Activated naive CD4-positive, alpha-beta T cell treated with anti-CD3 and anti-CD28 coated beads, Interleukin-2, amount 50 U/mL, for 24 hours (primary cell): ENCODE data around the gene RBPMS2.
"Not testable (repeated sequence)": the region's sequence is repeated elsewhere in the genome, so short reads cannot be mapped to it uniquely, and the experiment has no call there.

ENCODE experiments used
- H3K27ac Mint-ChIP-seq: one replicate; pipeline ENCODE4 v1.8.0; 2021; ENCODE audit warnings: mild to moderate bottlenecking, mixed read lengths
- H3K27me3 Mint-ChIP-seq: one replicate; pipeline ENCODE4 v1.8.0; 2021; ENCODE audit warnings: mixed read lengths
- H3K36me3 Mint-ChIP-seq: one replicate; pipeline ENCODE4 v1.8.0; 2021; ENCODE audit warnings: mixed read lengths
- H3K4me1 Mint-ChIP-seq: one replicate; pipeline ENCODE4 v1.8.0; 2021; ENCODE audit warnings: mixed read lengths
- H3K4me3 Mint-ChIP-seq: one replicate; pipeline ENCODE4 v1.8.0; 2021; ENCODE audit warnings: mild to moderate bottlenecking, mixed read lengths
- H3K9me3 Mint-ChIP-seq: one replicate; pipeline ENCODE4 v1.8.0; 2021; ENCODE audit warnings: mixed read lengths

Gene RBPMS2

DNA sequence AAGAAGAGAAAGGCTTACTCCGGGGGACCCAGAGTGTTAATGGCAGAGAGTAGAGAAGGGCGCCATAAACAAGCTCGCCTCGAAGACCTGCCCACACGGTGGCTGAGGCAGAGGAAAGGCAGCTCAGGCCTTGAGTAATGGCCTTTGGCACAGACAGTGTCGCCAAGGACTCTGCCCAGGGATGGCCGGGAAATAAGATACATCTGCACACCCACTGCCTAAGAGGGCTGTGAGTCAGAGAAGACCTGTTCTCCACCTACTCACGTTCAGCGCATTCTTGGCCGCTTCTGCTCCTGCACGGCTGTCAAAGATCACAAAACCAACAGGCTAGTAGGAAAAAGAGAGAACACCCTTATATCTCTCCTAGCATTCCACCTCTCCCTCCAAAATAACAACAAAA, 26.2 kb downstream of the RBPMS2 start:
- H3K4me1 Mint-ChIP-seq = no peaks in the 10 kb centered on the region
- no peaks in the 10 kb centered on the region for H3K36me3 Mint-ChIP-seq
- no peak overlapping the region for H3K27ac Mint-ChIP-seq
- no peak overlapping the region for H3K4me3 Mint-ChIP-seq
- no peaks in the 10 kb centered on the region for H3K9me3 Mint-ChIP-seq
- no peaks in the 10 kb centered on the region for H3K27me3 Mint-ChIP-seq

DNA sequence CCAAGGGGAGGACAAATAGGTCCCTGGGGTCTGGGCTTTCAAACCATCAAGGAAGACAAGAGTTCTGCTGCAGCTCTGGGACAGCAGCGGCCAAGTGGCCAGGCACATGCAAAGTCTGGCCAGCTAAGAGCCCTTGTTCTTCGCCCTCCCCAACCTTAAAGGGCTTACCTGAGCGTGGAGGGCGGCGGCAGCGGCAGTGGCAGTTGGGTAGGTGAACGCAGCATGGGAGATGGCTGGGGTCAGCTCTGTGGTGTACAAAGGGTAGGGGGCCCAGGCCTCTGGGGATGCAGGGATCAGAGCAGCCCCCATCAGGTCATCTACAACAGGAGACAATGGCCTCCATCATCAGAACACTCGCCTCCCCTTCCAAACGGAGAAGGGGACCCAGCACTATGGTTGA, 27.1 kb downstream of the RBPMS2 start:
- Mint-ChIP-seq H3K9me3 (no peaks in the 10 kb centered on the region), H3K4me3 (no peak overlapping the region), H3K4me1 (no peaks in the 10 kb centered on the region), H3K36me3 (no peaks in the 10 kb centered on the region), H3K27me3 (no peaks in the 10 kb centered on the region), H3K27ac (no peak overlapping the region)

DNA sequence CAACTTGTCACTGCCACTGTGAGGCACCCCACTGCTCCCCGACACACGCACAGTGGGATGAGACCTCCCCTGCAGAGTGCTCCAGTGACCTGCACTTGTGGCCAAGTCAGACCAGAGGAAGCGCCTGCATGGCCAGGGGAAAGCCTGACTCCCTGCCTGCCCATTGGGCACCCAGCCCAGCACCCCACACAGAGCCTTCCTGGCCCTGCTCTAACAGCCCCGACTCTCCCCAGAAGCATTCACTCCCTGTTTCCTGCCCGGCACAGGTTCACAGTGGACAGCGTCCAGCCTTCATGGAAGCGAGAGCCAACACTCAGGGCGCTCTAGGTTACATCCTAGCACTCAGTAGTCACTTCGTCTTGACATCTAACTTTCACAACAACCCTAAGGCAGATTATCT, 27.8 kb downstream of the RBPMS2 start:
- no peaks in the 10 kb centered on the region for H3K4me1 Mint-ChIP-seq
- no peak overlapping the region for H3K4me3 Mint-ChIP-seq
- no peak overlapping the region for H3K27ac Mint-ChIP-seq
- no peaks in the 10 kb centered on the region for H3K27me3 Mint-ChIP-seq
- H3K9me3 Mint-ChIP-seq = no peaks in the 10 kb centered on the region
- no peaks in the 10 kb centered on the region for H3K36me3 Mint-ChIP-seq

DNA sequence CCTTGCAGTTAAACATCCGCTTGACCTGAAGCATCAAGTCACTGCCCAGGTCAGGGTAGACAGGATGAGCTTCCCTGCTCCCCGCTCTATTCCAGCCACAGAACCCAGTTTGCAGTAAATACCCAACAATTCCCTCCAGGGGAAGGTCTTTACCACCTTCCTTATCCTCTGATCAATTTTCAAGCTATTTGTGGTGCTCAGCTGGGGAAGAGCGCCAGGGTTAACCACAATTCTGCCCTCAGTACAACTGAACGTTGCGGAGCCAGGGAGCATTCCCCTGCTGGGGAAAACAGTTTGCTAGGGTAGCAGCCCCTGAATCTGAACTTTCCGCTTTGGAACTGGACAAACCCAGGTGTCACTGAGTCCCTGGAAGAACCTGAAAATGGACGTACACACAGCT, 28.5 kb downstream of the RBPMS2 start:
- Mint-ChIP-seq H3K27me3 (no peaks in the 10 kb centered on the region), H3K9me3 (no peaks in the 10 kb centered on the region), H3K27ac (no peak overlapping the region)

DNA sequence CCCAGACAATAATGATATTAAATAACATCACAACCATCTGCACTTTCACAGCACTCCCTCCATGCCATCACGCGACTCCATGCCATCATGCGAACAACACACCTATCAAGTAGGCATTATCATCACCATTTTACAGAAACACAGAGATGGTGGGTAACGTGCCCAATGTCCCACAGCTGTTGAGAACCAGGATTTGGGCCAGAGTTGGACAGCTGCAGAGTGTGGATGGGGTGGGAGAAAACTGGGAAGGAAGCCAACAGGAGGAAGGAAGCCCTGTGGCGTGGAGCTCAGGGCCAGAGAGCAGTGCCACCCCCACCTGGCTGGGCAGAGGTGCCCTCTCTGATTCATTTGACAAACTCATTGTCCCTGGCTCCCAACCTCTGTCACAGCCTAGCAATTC, 29.0 kb downstream of the RBPMS2 start:
- Mint-ChIP-seq H3K36me3 (no peaks in the 10 kb centered on the region), H3K27me3 (no peaks in the 10 kb centered on the region), H3K9me3 (no peaks in the 10 kb centered on the region), H3K4me3 (no peak overlapping the region), H3K27ac (no peak overlapping the region), H3K4me1 (no peaks in the 10 kb centered on the region)

More for the DNA sequence above, 28.5 kb downstream of the RBPMS2 start:
- Mint-ChIP-seq H3K4me3 (no peak overlapping the region), H3K36me3 (no peaks in the 10 kb centered on the region), H3K4me1 (no peaks in the 10 kb centered on the region)

DNA sequence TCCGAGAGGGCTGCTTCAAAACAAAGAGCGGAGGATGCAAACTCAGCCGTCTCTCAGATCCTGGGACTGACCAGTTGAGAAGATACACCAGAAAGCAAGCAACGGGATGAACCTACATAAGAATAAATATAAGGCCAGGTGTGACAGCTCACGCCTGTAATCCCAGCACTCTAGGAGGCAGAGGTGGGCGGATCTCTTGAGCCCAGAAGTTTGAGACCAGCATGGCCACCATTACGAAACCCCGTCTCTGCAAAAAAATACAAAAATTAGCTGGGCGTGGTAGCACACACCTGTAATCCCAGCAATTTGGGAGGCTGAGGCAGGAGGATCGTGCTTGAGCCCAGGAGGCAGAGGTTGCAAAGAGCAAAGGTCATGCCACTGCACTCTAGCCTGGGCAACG, 31.7 kb downstream of the RBPMS2 start:
- H3K9me3 Mint-ChIP-seq = no peaks in the 10 kb centered on the region
- no peaks in the 10 kb centered on the region for H3K36me3 Mint-ChIP-seq
- H3K4me3 Mint-ChIP-seq = no peak overlapping the region
- no peaks in the 10 kb centered on the region for H3K4me1 Mint-ChIP-seq
- no peaks in the 10 kb centered on the region for H3K27me3 Mint-ChIP-seq
- H3K27ac Mint-ChIP-seq = no peak overlapping the region

DNA sequence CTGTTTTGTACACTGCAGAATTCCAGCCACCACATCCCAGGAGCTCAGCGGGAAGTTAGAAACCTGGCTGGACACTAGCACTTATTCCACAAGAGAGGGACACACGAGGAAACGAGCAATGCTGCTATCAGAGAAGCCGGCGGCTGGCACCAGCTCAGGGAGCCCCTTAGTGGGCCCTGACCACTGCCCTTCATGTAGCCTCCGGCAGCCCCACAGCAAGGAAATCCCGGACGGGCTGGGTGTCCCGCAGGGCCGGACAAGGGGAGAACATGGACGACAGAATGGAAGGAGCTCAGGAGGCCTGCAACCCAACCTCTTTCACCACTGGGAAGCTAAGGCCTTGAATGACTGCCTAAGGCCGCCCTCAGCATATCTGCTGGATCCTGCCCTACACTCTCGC, 32.5 kb downstream of the RBPMS2 start:
- Mint-ChIP-seq H3K4me1 (no peaks in the 10 kb centered on the region), H3K4me3 (no peak overlapping the region), H3K27ac (no peak overlapping the region), H3K27me3 (no peaks in the 10 kb centered on the region), H3K36me3 (no peaks in the 10 kb centered on the region), H3K9me3 (no peaks in the 10 kb centered on the region)

DNA sequence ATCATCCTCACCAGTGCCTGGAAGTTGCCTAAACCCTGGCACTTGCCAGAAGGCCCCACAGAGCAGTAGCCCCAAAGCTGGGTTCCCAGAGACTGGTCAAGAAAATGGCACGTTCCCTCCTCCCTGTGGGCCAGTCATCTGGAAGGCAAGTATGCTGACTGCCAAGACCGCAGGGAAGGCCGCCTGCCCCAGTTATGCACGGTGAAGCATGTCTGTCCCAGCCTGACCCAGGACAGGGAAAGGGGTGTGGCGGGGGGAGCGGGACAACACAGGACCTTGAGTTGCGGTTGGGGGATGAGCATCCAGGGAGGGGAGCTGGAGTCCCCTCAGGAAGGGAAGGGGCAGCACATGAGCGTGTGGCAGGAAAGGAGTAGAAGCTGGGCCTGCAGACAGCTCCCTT, 33.0 kb downstream of the RBPMS2 start:
- Mint-ChIP-seq H3K27me3 (no peaks in the 10 kb centered on the region), H3K27ac (no peak overlapping the region), H3K4me1 (no peaks in the 10 kb centered on the region), H3K36me3 (no peaks in the 10 kb centered on the region), H3K9me3 (no peaks in the 10 kb centered on the region), H3K4me3 (no peak overlapping the region)

DNA sequence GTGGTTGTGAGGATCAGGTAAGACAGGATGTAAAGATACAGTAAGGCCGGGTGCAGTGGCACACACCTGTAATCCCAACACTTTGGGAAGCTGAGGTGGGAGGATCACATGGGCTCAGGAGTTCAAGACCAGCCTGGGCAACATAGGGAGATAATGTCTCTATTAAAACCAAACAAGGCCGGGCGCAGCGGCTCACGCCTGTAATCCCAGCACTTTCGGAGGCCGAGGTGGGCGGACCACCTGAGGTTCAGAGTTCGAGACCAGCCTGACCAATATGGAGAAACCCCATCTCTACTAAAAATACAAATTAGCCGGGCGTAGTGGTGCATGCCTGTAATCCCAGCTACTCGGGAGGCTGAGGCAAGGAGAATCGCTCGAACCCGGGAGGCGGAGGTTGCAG, 33.7 kb downstream of the RBPMS2 start:
- not testable (repeated sequence) for H3K9me3 Mint-ChIP-seq, H3K4me3 Mint-ChIP-seq, H3K27ac Mint-ChIP-seq, H3K27me3 Mint-ChIP-seq, H3K4me1 Mint-ChIP-seq, H3K36me3 Mint-ChIP-seq

DNA sequence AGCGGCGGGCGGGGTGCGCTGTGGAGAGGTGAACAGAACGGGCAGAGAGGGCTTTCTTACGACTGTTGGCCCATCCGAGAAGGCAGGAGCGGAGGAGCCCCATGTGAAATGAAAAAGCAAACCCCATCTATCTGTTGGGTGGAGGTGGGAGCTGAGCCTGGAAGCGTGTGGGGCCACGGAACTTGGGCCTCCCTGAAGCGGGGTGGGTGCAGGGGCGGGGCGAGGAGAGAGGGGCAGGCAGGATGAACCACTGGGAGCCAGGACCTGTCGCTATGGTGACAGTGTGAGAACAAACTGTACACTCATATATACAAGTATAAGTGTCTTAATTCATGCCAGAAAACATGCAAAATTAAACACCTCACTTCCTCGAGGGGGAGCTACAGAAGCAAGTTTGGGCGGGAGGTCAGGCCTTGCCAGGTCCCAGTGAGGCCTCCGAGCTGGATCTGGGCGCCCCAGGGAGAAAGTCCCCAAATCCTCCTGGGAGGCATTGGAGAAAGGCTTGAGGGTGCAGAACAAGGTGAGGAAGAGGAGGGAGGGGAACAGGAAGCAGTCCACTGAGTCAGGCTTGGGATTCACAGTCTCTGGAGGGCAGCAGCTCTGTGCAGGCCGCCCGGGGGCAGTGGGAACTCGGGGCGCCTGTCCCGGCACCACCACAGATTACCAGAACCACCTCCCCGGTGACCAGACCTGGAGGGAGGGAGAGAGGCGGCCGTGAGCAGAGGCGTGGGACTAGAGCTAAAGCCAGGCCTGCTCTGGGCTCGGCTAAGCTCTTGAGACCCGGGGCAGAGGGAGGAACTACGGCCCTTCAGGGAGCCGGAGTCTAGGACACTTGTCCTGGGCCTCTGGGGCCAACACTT, 34.8 kb downstream of the RBPMS2 start:
- H3K9me3 Mint-ChIP-seq = no peaks in the 10 kb centered on the region
- H3K4me3 Mint-ChIP-seq = no peak overlapping the region
- H3K27ac Mint-ChIP-seq = no peak overlapping the region

DNA sequence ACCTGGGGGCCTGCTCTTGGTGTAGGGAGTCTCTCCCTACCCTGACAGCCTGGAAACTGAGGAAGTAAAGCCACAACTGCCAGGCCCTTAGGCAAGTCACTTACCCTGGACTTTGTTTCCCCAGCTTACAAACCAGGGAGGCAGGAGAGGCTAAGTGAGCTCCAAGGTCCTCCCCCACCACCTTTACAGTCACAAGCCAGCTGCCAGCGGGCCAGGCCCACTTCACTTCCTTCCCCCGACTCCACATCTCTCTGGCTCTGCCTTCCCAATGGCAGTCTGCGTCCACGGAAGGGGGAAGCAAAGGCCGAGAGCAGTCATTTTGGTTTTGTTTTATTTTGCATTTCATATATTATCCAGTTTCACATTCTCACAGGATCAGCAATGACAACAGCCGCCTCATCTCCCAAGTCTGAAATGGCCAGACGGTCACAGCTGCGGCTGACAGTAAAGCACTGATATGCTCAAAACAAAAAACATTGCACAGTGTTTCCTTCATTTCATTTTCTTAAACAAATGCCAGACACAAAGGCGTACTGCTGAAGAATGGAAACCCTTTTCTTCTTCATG, 35.7 kb downstream of the RBPMS2 start:
- Mint-ChIP-seq H3K27me3 (no peaks in the 10 kb centered on the region), H3K36me3 (no peaks in the 10 kb centered on the region), H3K9me3 (no peaks in the 10 kb centered on the region), H3K4me1 (no peaks in the 10 kb centered on the region), H3K4me3 (no peak overlapping the region), H3K27ac (no peak overlapping the region)

More for the DNA sequence above, 34.8 kb downstream of the RBPMS2 start:
- Mint-ChIP-seq H3K36me3 (no peaks in the 10 kb centered on the region), H3K27me3 (no peaks in the 10 kb centered on the region), H3K4me1 (no peaks in the 10 kb centered on the region)

DNA sequence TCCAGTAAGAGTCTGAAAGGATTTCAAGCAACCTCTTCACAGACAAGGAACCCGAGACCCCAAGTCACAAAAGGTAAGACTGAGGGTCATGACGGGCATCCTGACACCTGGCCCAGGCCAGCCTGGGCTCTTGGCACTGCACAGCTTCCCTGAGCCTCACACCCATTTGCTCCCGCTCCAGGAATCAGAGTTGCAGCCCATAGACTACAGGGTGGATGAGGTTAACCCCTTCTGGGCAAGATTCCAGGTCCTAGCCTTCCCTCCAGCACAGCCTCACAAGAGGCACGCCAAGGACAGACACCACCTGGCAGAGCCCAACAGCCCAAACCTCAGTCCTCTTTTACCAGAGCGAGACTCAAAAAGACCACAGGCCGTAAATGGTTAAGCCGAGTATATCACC, 36.2 kb downstream of the RBPMS2 start:
- no peak overlapping the region for H3K4me3 Mint-ChIP-seq
- H3K9me3 Mint-ChIP-seq = no peaks in the 10 kb centered on the region

DNA sequence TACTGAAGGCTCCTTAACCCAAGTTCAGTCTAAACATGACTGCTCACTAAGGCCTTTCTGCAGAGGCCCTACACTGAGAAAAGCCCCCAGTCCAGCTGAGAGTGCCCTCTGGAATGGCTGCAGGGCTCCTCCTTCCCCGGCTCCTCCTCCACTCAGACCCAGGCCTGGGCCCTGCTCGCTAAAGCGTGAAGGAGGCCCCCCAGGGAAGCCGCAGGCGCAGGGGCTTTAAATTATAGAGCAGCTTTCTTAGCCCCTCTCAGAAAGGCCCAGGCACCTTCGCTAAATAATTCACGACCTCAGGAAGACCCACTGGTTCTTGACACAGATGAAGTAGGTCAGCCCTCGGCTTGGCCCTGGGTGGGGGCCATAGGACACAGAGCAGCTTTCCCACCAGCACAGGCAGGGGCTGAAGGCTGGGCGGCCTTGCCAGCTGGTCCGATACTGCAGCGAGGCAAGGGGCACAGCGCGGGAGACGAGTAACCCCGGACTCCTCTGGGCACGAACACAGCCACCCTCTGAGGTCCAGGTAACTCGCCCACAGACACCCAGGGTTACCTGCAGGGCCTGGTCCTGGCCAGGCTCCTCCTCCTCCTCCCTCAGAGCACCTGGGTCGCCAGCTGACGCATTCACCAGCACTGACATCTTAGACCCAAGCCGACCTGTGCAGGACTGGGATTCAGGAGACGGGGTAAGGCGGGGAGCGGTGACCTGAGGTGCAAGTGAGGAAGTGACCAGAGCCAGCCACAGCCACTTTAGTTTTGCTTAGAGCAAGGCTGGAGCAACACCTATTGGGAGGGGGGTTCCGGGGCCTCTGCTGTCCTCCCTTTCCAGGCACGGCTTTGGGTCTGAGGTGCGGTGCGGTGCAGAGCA, 36.9 kb downstream of the RBPMS2 start:
- Mint-ChIP-seq H3K27me3 (no peaks in the 10 kb centered on the region), H3K4me1 (no peaks in the 10 kb centered on the region), H3K27ac (no peak overlapping the region), H3K36me3 (no peaks in the 10 kb centered on the region), H3K9me3 (no peaks in the 10 kb centered on the region), H3K4me3 (no peak overlapping the region)

More for the DNA sequence above, 36.2 kb downstream of the RBPMS2 start:
- no peaks in the 10 kb centered on the region for H3K4me1 Mint-ChIP-seq
- H3K27me3 Mint-ChIP-seq = no peaks in the 10 kb centered on the region
- H3K27ac Mint-ChIP-seq = no peak overlapping the region
- no peaks in the 10 kb centered on the region for H3K36me3 Mint-ChIP-seq

DNA sequence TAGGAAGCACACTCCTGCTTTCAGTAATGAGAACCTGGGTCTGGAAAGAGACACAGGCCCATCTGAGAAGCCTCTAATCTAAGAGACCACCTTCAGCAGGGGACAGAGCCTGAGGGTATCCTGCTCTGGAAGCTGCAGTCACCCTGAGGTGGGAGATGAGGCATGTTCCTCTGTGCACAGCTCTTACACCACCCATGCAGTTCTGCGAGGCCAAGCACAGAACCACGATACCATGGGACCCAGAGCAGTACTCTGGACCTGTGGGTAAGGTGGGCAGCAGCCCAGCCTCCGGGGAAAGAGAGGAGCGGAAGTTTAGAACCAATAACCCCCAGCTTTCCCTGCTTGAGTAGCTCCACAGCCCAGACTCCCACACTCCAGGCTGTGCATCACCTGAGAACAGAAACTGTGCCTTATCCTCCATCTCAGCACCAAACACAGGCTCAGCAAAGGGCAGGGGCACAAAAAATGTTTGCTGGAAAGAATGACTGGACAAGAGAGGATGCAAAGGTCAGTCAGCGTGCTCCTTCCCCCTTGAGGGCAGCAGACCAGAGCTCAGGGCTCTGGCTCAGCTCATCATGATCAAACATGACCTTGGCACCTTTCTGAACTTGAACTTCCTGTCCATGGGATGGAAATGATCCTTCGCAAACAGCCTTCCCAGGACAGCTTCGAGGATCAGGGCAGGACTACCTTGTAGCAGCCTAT, 43.1 kb downstream of the RBPMS2 start:
- Mint-ChIP-seq H3K36me3 (no peaks in the 10 kb centered on the region), H3K4me1 (peaks cover 9% of the 10 kb centered on the region), H3K27me3 (no peaks in the 10 kb centered on the region), H3K4me3 (no peak overlapping the region), H3K9me3 (no peaks in the 10 kb centered on the region), H3K27ac (no peak overlapping the region)

DNA sequence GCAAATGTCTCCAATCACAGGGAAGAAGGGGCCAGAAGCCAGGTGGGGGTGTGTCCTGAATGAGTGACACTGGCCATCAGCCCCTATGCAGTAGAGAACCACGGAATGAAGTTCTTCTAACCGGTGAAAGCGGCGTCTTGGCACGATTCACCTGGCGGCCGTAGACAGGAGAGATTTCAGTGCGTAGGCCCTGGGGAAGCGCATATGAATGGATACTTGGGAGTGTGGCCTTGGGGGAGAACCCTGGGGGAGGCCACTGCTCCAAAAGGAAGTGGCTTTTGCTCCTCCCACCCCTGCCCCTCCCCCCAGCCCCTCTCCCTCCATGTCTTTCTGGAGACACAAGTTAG, 43.6 kb downstream of the RBPMS2 start:
- Mint-ChIP-seq H3K27me3 (no peaks in the 10 kb centered on the region), H3K9me3 (no peaks in the 10 kb centered on the region), H3K4me3 (no peak overlapping the region), H3K36me3 (no peaks in the 10 kb centered on the region), H3K4me1 (peaks cover 9% of the 10 kb centered on the region), H3K27ac (peak overlapping the region; percentile 46)
